HepG2 (cell line): Measurements from ENCODE around the gene KCNAB1. TPM values are rescaled to one million over a fixed set of nuclear protein-coding genes. Genes with fewer than 3 reads are reported as not detected.

ENCODE experiments used
- ATAC-seq: fragments of 200-7000 bp; cut with Tn5 transposase; 3 replicates; pipeline ENCODE4 v1.9.1; 2020; ENCODE audit warnings: mild to moderate bottlenecking, moderate library complexity
- BruUV-seq: library from RNA; stranded (reverse); fragments of 400-500 nt; replicated peaks from 2 replicates; lab custom pipeline; 2021; lab: Mats Ljungman, UMichigan
- CTCF ChIA-PET: fragments of 300-600 bp; formaldehyde crosslinking; extraction: SDS; loops from one replicate; lab custom pipeline; 2021; ENCODE audit warnings: low total read pairs, inconsistent platforms, low intra/inter-chr PET ratio; lab: Yijun Ruan, JAX
- POLR2A ChIA-PET: fragments of 350-600 bp; sonication (Branson Sonifier 250); formaldehyde crosslinking; loops from one replicate; lab custom pipeline; 2020; ENCODE audit warnings: antibody characterized with exemption, inconsistent platforms; lab: Yijun Ruan, JAX
- DNase-seq: peaks from one replicate; pipeline ENCODE4 v3.0.0-alpha.2; 2015; ENCODE audit warnings: low spot score
- FAIRE-seq: peaks from 3 replicates; lab custom pipeline; 2011; peaks lifted over from hg19 to GRCh38; lab: Jason Lieb, UNC
- H2AFZ ChIP-seq: one replicate; pipeline ENCODE4 v1.6.1; 2011; ENCODE audit warnings: low read length, inconsistent platforms
- H3K27ac ChIP-seq: fragments of 300-600 bp; 3 replicates; pipeline ENCODE4 v1.8.0; 2011; ENCODE audit warnings: mixed run types, mild to moderate bottlenecking, mixed read lengths, low read length, inconsistent platforms; ENCODE audit not compliant: insufficient read depth; ENCODE audit errors: extremely low read length
- H3K27me3 ChIP-seq, 2 experiments: fragments of 200-600 bp in 1 of 2; 2 replicates in 1 of 2; 3 replicates in 1 of 2; pipeline versions ENCODE4 v1.6.0 to v1.8.0; 2011; ENCODE audit warnings: low read length in 2 of 2, mild to moderate bottlenecking in 2 of 2, moderate library complexity in 2 of 2, inconsistent platforms in 1 of 2; ENCODE audit not compliant: insufficient read depth in 2 of 2, control insufficient read depth in 1 of 2
- H3K36me3 ChIP-seq, 2 experiments: fragments of 200-600 bp in 1 of 2; replicated peaks in 1 of 2; 2 replicates in 1 of 2; 3 replicates in 1 of 2; pipeline versions ENCODE4 v1.5.1 to v1.8.0; 2011; ENCODE audit warnings: low read length in 2 of 2, inconsistent platforms in 1 of 2; ENCODE audit not compliant: insufficient read depth in 2 of 2, control insufficient read depth in 1 of 2
- H3K4me1 ChIP-seq: 2 replicates; pipeline ENCODE4 v1.5.1; 2012; ENCODE audit warnings: low read length, inconsistent platforms; ENCODE audit not compliant: insufficient read depth
- H3K4me2 ChIP-seq: 2 replicates; pipeline ENCODE4 v1.6.0; 2011; ENCODE audit warnings: low read depth, low read length, inconsistent platforms
- H3K4me3 ChIP-seq, 3 experiments: fragments of 200-600 bp in 1 of 3; sonication (generic), shearing (Covaris generic) in 1 of 3; replicated peaks in 1 of 3; 2 replicates each; pipeline ENCODE4 v1.5.1; 2011 to 2016; ENCODE audit warnings: low read length in 3 of 3, inconsistent platforms in 2 of 3, low read depth in 2 of 3, mild to moderate bottlenecking in 2 of 3, control low read depth in 1 of 3, mixed read lengths in 1 of 3; ENCODE audit not compliant: insufficient read depth in 1 of 3
- H3K79me2 ChIP-seq: one replicate; pipeline ENCODE4 v1.6.1; 2011; ENCODE audit warnings: low read length, inconsistent platforms; ENCODE audit not compliant: insufficient read depth
- H3K9ac ChIP-seq: 2 replicates; pipeline ENCODE4 v1.6.0; 2011; ENCODE audit warnings: mild to moderate bottlenecking, low read depth, low read length, inconsistent platforms; ENCODE audit not compliant: insufficient read depth
- H3K9me3 ChIP-seq: 2 replicates; pipeline ENCODE4 v1.5.1; 2012; ENCODE audit warnings: mild to moderate bottlenecking, low read length
- H4K20me1 ChIP-seq: 2 replicates; pipeline ENCODE4 v1.6.0; 2011; ENCODE audit warnings: inconsistent platforms, mild to moderate bottlenecking, low read length, moderate library complexity; ENCODE audit not compliant: insufficient read depth
- ATF7 ChIP-seq, 2 experiments: fragments of 450-650 bp in 1 of 2; sonication (generic) in 1 of 2; formaldehyde crosslinking in 1 of 2; IDR thresholded peaks; 2 replicates each; pipeline versions ENCODE4 v1.4.0 to v1.6.1; 2016 to 2020; ENCODE audit warnings: antibody characterized with exemption in 1 of 2, mild to moderate bottlenecking in 1 of 2, missing genetic modification reagents in 1 of 2
- CHD4 ChIP-seq: fragments of 200-600 bp; sonication (generic); IDR thresholded peaks from 2 replicates; pipeline ENCODE4 v1.7.0; 2017; ENCODE audit warnings: mild to moderate bottlenecking, low read length, borderline replicate concordance
- KLF13 ChIP-seq: sonication (generic); formaldehyde crosslinking; IDR thresholded peaks from 2 replicates; pipeline ENCODE4 v1.4.0; 2020; ENCODE audit warnings: mild to moderate bottlenecking, missing genetic modification reagents
- ONECUT2 ChIP-seq: sonication (generic); formaldehyde crosslinking; IDR thresholded peaks from 2 replicates; pipeline ENCODE4 v1.4.0; 2020; ENCODE audit warnings: missing genetic modification reagents
- PITX1 ChIP-seq: sonication (generic); formaldehyde crosslinking; IDR thresholded peaks from 2 replicates; pipeline ENCODE4 v1.5.1; 2020; ENCODE audit warnings: mild to moderate bottlenecking, missing genetic modification reagents
- TAF1 ChIP-seq: sonication (generic); formaldehyde crosslinking; IDR thresholded peaks from 2 replicates; pipeline ENCODE4 v1.4.0; 2020; ENCODE audit warnings: missing genetic modification reagents
- THAP11 ChIP-seq: IDR thresholded peaks from 2 replicates; pipeline ENCODE4 v1.6.1; 2016; ENCODE audit warnings: missing biosample characterization, missing genetic modification reagents
- THYN1 ChIP-seq: sonication (generic); formaldehyde crosslinking; IDR thresholded peaks from 2 replicates; pipeline ENCODE4 v1.8.1; 2023; ENCODE audit warnings: low read depth, mild to moderate bottlenecking, moderate library complexity, missing genetic modification reagents, borderline replicate concordance
- ZNF558 ChIP-seq: sonication (generic); formaldehyde crosslinking; IDR thresholded peaks from 2 replicates; pipeline ENCODE4 v1.9.0; 2022; ENCODE audit warnings: mild to moderate bottlenecking, missing genetic modification reagents, borderline replicate concordance
- ZNF563 ChIP-seq: sonication (generic); formaldehyde crosslinking; IDR thresholded peaks from 2 replicates; pipeline ENCODE4 v1.8.0; 2022; ENCODE audit warnings: mild to moderate bottlenecking, moderate library complexity, missing genetic modification reagents
- ZSCAN25 ChIP-seq: sonication (generic); formaldehyde crosslinking; IDR thresholded peaks from 2 replicates; pipeline ENCODE4 v1.8.0; 2022; ENCODE audit warnings: mild to moderate bottlenecking, missing genetic modification reagents
- WGBS: methylation state at CpG from one replicate; pipeline ENCODE4 v1.1.6; 2017; ENCODE audit warnings: low lambda C conversion rate; 5-methylcytosine and 5-hydroxymethylcytosine counted together
- in situ Hi-C: cut with HindIII; loops from 2 replicates; pipeline ENCODE4 v1.10.0; 2017; ENCODE audit warnings: low pct_unique_long_range_greater_than_20kb; ENCODE audit not compliant: extremely low pct_ligation_motif_present
- intact Hi-C: fragments of 100-400 bp; cut with micrococcal nuclease; formaldehyde crosslinking; loops from one replicate; pipeline ENCODE4 v1.10.0; 2022; ENCODE audit not compliant: unreplicated experiment
- polyA plus RNA-seq, 8 experiments: library from polyadenylated mRNA; depleted of rRNA in 3 of 8; stranded (reverse) in 7 of 8; unstranded in 1 of 8; fragments of >200 nt; fragmentation: Illumina TruSeq in 4 of 8; extraction: Trizol in 4 of 8; gene quantifications; 2 replicates each; pipeline versions ENCODE4 v1.2.1 to v1.2.3, GENCODE V29; 2011 to 2016; ENCODE audit warnings: low read depth in 4 of 8, missing spikeins in 1 of 8, mixed read lengths in 1 of 8; ENCODE audit not compliant: insufficient read depth in 1 of 8
- total RNA-seq, 5 experiments: library from RNA; depleted of rRNA; stranded (reverse); fragments of >200 nt; fragmentation: Illumina TruSeq; extraction: Trizol; gene quantifications; 2 replicates each; pipeline ENCODE4 v1.2.3, GENCODE V29; 2016; ENCODE audit warnings: low read depth in 1 of 5
- TF ChIP-seq, protein P1 (sequence below): IDR thresholded peaks from 2 replicates; pipeline ENCODE4 v1.6.1; 2016; ENCODE audit warnings: low read depth, control low read depth
- TF ChIP-seq, protein P2 (sequence below): sonication (generic); formaldehyde crosslinking; IDR thresholded peaks from 2 replicates; pipeline ENCODE4 v1.4.0; 2020; ENCODE audit warnings: low read depth, mild to moderate bottlenecking, missing genetic modification reagents
- TF ChIP-seq, protein P3 (sequence below): sonication (generic); formaldehyde crosslinking; IDR thresholded peaks from 2 replicates; pipeline ENCODE4 v1.5.0; 2020; ENCODE audit warnings: mild to moderate bottlenecking, low read depth, missing genetic modification reagents, borderline replicate concordance
- TF ChIP-seq, protein P4 (sequence below): sonication (generic); formaldehyde crosslinking; IDR thresholded peaks from 2 replicates; pipeline ENCODE4 v1.8.0; 2022; ENCODE audit warnings: mild to moderate bottlenecking, missing genetic modification reagents, moderate library complexity

Gene KCNAB1
- total and polyA plus RNA-seq, 2 of the 13 experiments (the other 11 are each of a cell fraction or from before 2014, with no cell fraction given): not detected

DNA sequence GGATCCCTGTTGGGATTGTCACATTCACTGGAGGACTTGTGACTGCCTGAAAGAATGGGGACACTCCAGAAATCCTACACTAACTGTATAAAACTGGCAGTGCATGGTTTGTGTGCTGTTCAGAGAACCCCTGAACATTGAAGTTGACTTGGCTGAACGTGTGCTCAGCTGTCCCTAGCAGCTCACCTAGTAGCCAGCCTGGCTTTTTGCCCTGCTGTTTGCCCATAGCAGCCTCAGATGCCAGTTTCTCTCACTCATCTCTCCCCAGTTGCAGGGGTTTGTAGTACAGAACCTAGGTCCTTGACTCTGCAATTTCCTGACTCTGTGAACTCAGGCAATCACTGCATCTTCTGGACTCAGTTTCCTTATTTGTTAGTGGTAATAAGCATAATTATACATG is 63.0 kb downstream of the KCNAB1 start:
- CTCF ChIA-PET: no interaction called here
- Histone ChIP-seq H4K20me1 (no peaks in the 10 kb centered on the region), H3K9me3 (no peaks in the 10 kb centered on the region), H3K79me2 (no peaks in the 10 kb centered on the region)
- no CpG with 5 or more reads among the region's 1 CpG for WGBS
- intact Hi-C loops: no loop called here
- no peak for FAIRE-seq
- DNase-seq: no peak
- no TSS peak for BruUV-seq
- TF ChIP-seq THAP11 (CRISPR knock-in tag) (no peak), ZNF558 (CRISPR knock-in tag) (no peak), PITX1 (CRISPR knock-in tag) (no peak), ZNF563 (CRISPR knock-in tag) (no peak), CHD4 (no peak), KLF13 (CRISPR knock-in tag) (no peak), TAF1 (CRISPR knock-in tag) (no peak), ONECUT2 (CRISPR knock-in tag) (no peak), ZSCAN25 (no peak), THYN1 (CRISPR knock-in tag) (no peak), ATF7 (IDR thresholded peaks at IDR 0.05) (no peak), ATF7 (CRISPR knock-in tag; IDR thresholded peaks at IDR 0.05) (no peak)
- TF ChIP-seq, protein P1, sequence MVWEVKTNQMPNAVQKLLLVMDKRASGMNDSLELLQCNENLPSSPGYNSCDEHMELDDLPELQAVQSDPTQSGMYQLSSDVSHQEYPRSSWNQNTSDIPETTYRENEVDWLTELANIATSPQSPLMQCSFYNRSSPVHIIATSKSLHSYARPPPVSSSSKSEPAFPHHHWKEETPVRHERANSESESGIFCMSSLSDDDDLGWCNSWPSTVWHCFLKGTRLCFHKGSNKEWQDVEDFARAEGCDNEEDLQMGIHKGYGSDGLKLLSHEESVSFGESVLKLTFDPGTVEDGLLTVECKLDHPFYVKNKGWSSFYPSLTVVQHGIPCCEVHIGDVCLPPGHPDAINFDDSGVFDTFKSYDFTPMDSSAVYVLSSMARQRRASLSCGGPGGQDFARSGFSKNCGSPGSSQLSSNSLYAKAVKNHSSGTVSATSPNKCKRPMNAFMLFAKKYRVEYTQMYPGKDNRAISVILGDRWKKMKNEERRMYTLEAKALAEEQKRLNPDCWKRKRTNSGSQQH (CRISPR knock-in tag): no peak
- TF ChIP-seq, protein P2, sequence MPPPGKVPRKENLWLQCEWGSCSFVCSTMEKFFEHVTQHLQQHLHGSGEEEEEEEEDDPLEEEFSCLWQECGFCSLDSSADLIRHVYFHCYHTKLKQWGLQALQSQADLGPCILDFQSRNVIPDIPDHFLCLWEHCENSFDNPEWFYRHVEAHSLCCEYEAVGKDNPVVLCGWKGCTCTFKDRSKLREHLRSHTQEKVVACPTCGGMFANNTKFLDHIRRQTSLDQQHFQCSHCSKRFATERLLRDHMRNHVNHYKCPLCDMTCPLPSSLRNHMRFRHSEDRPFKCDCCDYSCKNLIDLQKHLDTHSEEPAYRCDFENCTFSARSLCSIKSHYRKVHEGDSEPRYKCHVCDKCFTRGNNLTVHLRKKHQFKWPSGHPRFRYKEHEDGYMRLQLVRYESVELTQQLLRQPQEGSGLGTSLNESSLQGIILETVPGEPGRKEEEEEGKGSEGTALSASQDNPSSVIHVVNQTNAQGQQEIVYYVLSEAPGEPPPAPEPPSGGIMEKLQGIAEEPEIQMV: no peak
- TF ChIP-seq, protein P3, sequence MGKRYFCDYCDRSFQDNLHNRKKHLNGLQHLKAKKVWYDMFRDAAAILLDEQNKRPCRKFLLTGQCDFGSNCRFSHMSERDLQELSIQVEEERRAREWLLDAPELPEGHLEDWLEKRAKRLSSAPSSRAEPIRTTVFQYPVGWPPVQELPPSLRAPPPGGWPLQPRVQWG (CRISPR knock-in tag): no peak
- TF ChIP-seq, protein P4, sequence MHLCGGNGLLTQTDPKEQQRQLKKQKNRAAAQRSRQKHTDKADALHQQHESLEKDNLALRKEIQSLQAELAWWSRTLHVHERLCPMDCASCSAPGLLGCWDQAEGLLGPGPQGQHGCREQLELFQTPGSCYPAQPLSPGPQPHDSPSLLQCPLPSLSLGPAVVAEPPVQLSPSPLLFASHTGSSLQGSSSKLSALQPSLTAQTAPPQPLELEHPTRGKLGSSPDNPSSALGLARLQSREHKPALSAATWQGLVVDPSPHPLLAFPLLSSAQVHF (CRISPR knock-in tag): no peak
- TF ChIP-seq, all 625 proteins: peak for 0
- Histone ChIP-seq H3K4me2 (no peak overlapping the region), H3K36me3 (no peaks in the 10 kb centered on the region), H2AFZ (no peak overlapping the region), H3K4me3 (no peak overlapping the region), H3K9ac (no peak overlapping the region), H3K27ac (no peak overlapping the region), H3K27me3 (no peaks in the 10 kb centered on the region; a peak in 1 of 5 replicates), H3K4me1 (no peaks in the 10 kb centered on the region)
- POLR2A ChIA-PET: no interaction called here
- in situ Hi-C loops: no loop called here
- no peak for ATAC-seq
